CD4-positive, alpha-beta T cell treated with Interleukin-6 for 4 hours (primary cell): ENCODE measurements around the gene GNPTAB.

Source experiments
- DNase-seq: peaks from one replicate; pipeline ENCODE4 v3.0.0-alpha.2; 2020; ENCODE audit warnings: mixed read lengths

GNPTAB gene

GRCh38 chr12:101802486-101802885 lies 28.3 kb downstream of the GNPTAB start:
- no peak for DNase-seq

GRCh38 chr12:101799774-101800173 lies 31.0 kb downstream of the GNPTAB start:
- DNase-seq, result no peak

- no peak for DNase-seq
These were observed 35.0 kb downstream of the GNPTAB start for GRCh38 chr12:101795786-101796185.

GRCh38 chr12:101795013-101795412 lies 35.7 kb downstream of the GNPTAB start:
- DNase-seq, result no peak

GRCh38 chr12:101794574-101794973 lies 36.2 kb downstream of the GNPTAB start:
- no peak for DNase-seq

- no peak for DNase-seq
These were observed 37.4 kb downstream of the GNPTAB start for GRCh38 chr12:101793401-101793800.

GRCh38 chr12:101792046-101792931 lies 38.5 kb downstream of the GNPTAB start:
- DNase-seq, result no peak

GRCh38 chr12:101789171-101789570 lies 41.6 kb downstream of the GNPTAB start:
- DNase-seq, result no peak

GRCh38 chr12:101785671-101786070 lies 45.1 kb downstream of the GNPTAB start:
- no peak for DNase-seq

GRCh38 chr12:101784376-101784775 lies 46.4 kb downstream of the GNPTAB start:
- no peak for DNase-seq

- no peak for DNase-seq
These were observed 46.9 kb downstream of the GNPTAB start for GRCh38 chr12:101783838-101784237.

GRCh38 chr12:101783150-101783549 lies 47.6 kb downstream of the GNPTAB start:
- DNase-seq, result no peak

- no peak for DNase-seq
These were observed 48.5 kb downstream of the GNPTAB start for GRCh38 chr12:101782273-101782731.

GRCh38 chr12:101781834-101782233 lies 48.9 kb downstream of the GNPTAB start:
- DNase-seq, result no peak

GRCh38 chr12:101780599-101780998 lies 50.2 kb downstream of the GNPTAB start:
- no peak for DNase-seq

- no peak for DNase-seq
These were observed 51.1 kb downstream of the GNPTAB start for GRCh38 chr12:101779626-101780025.

- DNase-seq, result no peak
These were observed 51.6 kb downstream of the GNPTAB start for GRCh38 chr12:101779200-101779599.

- DNase-seq, result no peak
These were observed 52.8 kb downstream of the GNPTAB start for GRCh38 chr12:101777978-101778377.

- no peak for DNase-seq
These were observed 53.3 kb downstream of the GNPTAB start for GRCh38 chr12:101777485-101777884.

GRCh38 chr12:101775816-101776215 lies 54.9 kb downstream of the GNPTAB start:
- DNase-seq, result no peak

GRCh38 chr12:101773650-101774162 lies 57.1 kb downstream of the GNPTAB start:
- DNase-seq, result peak; percentile 80

GRCh38 chr12:101772012-101772775 lies 58.6 kb downstream of the GNPTAB start:
- DNase-seq, result no peak

- DNase-seq, result no peak
These were observed 60.9 kb downstream of the GNPTAB start for GRCh38 chr12:101769865-101770264.

GRCh38 chr12:101768781-101769180 lies 62.0 kb downstream of the GNPTAB start:
- no peak for DNase-seq
